NCI-H2029 (cell line): ENCODE data around the gene AGAP1.
"Not testable (repeated sequence)": the region's sequence is repeated elsewhere in the genome, so short reads cannot be mapped to it uniquely, and the experiment has no call there.

Experiments used
- DNase-seq: peaks from one replicate; lab custom pipeline; 2025; lab: John Stamatoyannopoulos, UW

Gene AGAP1

DNA sequence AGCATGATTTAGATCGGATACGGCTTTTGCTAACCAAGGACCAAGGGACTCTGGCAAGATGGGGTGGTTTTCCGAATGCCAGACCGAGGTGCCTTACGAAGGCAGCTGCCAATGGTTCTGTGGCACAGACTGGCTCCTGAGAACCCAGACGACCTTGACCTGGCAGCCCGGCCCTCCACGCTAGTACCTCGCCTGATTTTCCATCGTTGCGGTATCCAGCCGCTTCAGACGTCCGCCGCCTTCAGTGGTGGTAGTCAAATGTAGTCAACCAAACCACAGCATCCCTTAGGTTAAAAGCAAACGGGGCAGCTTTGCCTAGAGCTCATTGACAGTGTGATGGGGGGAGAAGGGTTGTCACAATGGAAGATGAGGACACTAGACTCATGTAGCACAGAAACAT lies 631.7 kb downstream of the AGAP1 start:
- DNase-seq = no peak

GRCh38 chr2:236127010-236127409 lies 633.2 kb downstream of the AGAP1 start:
- DNase-seq = no peak

GRCh38 chr2:236128321-236128720 lies 634.5 kb downstream of the AGAP1 start:
- DNase-seq = no peak

GRCh38 chr2:236129935-236130334 lies 636.1 kb downstream of the AGAP1 start:
- DNase-seq = no peak

GRCh38 chr2:236130349-236130998 lies 636.6 kb downstream of the AGAP1 start:
- no peak for DNase-seq

- no peak for DNase-seq
These were observed 637.3 kb downstream of the AGAP1 start for GRCh38 chr2:236131073-236131692.

GRCh38 chr2:236133410-236134012 lies 639.7 kb downstream of the AGAP1 start:
- DNase-seq = no peak

DNA sequence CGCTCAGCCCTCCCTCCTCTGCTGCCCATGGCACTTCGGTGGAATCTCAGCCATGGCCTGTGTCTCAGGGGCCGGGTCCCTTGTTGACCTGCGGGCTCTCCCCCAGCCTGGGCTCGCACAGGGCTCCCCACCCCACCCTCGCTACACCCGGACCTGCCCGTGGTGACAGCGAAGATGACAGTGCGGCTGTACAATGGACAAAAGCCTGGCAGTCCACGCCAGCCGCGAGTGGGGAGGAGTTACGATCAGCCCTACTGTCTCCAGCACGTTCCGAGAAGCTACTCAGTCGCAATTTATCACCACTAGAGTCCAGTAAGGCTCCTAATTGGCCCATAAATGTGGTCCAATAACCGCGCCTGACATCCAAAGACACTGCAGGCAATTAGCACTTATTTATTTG lies 642.7 kb downstream of the AGAP1 start:
- DNase-seq = no peak

DNA sequence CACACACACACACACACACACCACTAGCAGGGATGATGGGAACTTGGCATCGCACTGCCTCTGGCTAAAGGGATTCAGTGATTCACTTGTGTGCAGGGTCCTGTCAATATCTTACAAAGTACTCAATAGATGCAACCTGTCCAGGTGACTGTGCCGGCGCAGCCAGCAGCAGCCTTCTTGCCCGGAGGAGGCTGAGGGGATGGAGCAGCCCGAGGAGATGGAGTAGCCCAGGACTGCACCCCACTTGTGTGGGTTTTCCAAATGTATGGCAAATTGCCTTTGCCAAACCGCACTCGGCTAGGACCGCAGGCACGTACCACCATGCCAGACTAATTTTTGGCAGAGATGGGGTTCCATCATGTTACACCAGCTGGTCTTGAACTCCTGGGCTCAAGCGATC lies 643.2 kb downstream of the AGAP1 start:
- DNase-seq = no peak

DNA sequence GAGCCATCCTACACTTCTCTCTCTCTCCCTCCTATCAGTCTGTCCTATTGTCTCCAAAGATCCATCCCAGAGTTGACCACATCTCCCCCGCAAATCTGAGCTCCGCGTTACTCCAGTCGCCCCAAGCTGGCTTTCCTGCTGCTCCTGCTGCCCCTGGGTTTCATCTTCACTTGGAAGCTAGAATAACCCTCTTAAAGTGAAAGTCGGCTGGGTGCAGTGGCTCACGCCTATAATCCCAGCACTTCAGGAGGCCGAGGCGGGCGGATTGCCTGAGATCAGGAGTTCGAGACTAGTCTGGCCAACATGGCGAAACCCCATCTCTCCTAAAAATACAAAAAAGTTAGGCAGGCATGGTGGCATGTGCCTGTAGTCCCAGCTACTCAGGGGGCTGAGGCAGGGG lies 647.8 kb downstream of the AGAP1 start:
- not testable (repeated sequence) for DNase-seq

- no peak for DNase-seq
These were observed 650.0 kb downstream of the AGAP1 start for GRCh38 chr2:236143811-236144210.

- DNase-seq = no peak
These were observed 652.6 kb downstream of the AGAP1 start for GRCh38 chr2:236146436-236146835.

DNA sequence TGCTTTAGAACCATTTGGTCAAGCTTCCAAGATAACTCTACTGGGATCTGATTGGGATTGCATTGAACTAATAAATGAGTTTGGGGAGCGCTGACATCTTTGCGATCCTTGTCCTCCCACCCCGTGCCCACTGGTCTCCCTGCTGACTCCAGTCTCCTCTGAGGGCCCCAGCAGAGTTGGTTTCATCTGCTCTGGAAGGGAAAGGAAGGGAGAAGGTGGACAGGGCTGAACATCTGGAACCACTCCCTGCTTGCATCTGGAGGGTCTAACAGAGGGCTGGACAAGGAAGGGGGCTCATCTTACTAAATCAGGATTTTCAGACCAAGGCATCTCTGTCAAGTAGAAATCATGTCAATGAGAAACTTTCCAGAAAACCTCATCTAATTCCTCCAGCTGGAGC lies 661.6 kb downstream of the AGAP1 start:
- DNase-seq = no peak

GRCh38 chr2:236156095-236156859 lies 662.4 kb downstream of the AGAP1 start:
- no peak for DNase-seq

DNA sequence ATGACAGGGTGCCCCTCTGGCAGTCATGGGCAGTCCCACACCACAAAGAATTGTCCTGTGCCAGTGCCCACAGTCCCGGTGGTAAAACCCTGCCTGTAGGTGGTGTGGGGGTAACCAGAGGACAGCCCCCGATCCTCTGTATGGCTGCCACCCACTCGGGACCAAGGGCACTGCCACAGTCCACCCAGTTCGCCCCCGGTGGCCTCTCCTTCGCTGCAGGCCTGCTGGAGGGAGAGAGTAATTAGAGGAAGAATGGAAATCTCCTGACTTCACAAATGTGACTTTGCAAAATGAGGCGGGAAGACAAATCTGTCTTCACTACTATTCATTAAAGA lies 663.0 kb downstream of the AGAP1 start:
- DNase-seq = no peak

DNA sequence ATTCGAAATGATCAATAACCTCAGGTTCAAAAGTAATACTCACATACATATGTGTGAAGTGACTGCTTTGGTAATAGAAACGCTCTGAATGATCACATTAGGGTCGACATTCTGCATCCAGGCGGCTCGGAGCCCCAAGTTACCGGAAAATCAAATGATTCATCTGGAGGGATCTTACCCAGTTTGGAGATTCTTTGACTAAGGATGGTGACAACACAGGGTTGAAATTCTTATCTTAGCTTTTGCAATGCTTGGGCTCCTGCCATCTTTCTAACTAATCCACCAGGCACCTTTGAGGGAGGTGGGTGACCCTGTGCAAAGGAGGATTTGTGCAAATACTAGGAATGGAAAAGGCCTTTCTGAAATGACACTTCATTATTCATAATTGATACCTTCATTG lies 663.5 kb downstream of the AGAP1 start:
- no peak for DNase-seq

- DNase-seq = no peak
These were observed 664.1 kb downstream of the AGAP1 start for GRCh38 chr2:236157815-236158498.

- DNase-seq = no peak
These were observed 665.3 kb downstream of the AGAP1 start for GRCh38 chr2:236158969-236159777.

- DNase-seq = no peak
These were observed 665.9 kb downstream of the AGAP1 start for GRCh38 chr2:236159778-236160170.

DNA sequence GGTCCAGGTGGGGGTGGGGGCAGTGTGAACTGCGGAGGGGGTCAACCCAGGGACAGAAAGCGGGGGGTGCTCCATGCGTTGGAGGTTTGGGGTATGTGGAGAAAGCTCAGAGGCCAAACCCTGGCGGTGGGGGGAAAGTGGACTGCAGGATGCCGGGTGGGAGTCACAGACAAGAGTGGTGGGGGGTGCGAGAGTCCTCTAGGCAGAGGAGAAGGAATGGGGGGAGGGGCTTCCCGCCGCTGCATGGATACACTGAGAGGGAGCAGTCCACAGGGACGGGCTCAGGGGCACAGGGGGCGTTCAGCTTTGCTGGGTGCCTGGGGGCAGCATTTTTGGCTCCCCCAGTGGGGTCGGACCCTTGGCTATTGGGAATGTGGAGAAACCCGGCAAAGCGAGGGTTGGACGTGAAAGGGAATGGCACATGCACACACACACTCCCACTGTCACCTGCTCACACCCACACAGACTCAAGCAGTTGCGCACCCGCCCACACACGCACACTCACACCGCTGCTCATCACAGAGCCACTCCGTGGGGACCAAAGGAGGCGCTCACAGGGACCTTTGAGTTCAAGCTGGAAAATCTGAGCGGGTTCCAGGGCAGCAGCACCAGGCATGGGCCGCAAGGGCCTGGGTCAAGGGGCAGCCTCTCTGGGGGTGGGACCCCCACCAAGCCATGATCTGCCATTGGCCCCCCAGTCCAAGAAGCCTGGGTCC lies 666.7 kb downstream of the AGAP1 start:
- no peak for DNase-seq

DNA sequence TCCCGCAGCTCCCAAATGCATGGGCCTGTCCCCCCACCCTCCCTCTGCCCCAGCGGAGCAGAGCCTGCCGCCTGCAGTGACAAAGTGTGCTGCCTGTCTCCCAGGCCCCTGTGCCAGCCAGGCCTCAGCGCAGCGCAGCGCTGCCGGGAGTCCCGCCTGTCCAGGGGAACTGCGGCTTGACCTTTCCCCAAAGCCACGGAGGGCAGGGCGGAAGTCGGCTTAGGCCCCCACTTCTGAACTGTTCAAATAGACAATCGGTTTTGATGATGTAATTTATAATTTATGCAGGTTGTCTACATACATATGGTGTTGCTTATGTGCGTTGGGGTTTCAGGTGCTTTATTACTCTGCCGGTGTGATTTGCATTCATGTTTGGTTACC lies 667.2 kb downstream of the AGAP1 start:
- no peak for DNase-seq
